PC-3 (cell line): ENCODE data around the gene ICA1L. TPM values are rescaled to one million over a fixed set of nuclear protein-coding genes. Genes with fewer than 3 reads are reported as not detected.

ENCODE experiments used
- ATAC-seq: fragments of 200-7000 bp; cut with Tn5 transposase; 2 replicates; pipeline ENCODE4 v1.9.1; 2020; ENCODE audit warnings: mild to moderate bottlenecking, moderate library complexity
- BruUV-seq: library from RNA; stranded (reverse); fragments of 400-500 nt; replicated peaks from 2 replicates; lab custom pipeline; 2021; lab: Mats Ljungman, UMichigan
- CTCF ChIA-PET: fragments of 300-600 bp; sonication (Branson Sonifier 250); formaldehyde crosslinking; loops from one replicate; lab custom pipeline; 2022; ENCODE audit warnings: antibody characterized with exemption; lab: Charles Lee
- POLR2A ChIA-PET: fragments of 300-600 bp; sonication (Branson Sonifier 250); formaldehyde crosslinking; loops from one replicate; lab custom pipeline; 2022; ENCODE audit warnings: antibody characterized with exemption; ENCODE audit not compliant: unreplicated experiment; lab: Charles Lee
- DNase-seq: peaks from one replicate; pipeline ENCODE4 v3.0.0-alpha.2; 2015
- H2AFZ ChIP-seq: fragments of 300-600 bp; sonication (generic); 2 replicates; pipeline ENCODE4 v1.6.0; 2016; ENCODE audit warnings: antibody characterized with exemption, low read length
- H3F3A ChIP-seq: fragments of 300-600 bp; sonication (generic); one replicate; pipeline ENCODE4 v1.6.0; 2017; ENCODE audit warnings: antibody characterized with exemption, low read length, control low read depth, mild to moderate bottlenecking; ENCODE audit not compliant: unreplicated experiment
- H3K27ac ChIP-seq: fragments of 300-600 bp; sonication (generic); 2 replicates; pipeline ENCODE4 v1.5.1; 2016; ENCODE audit warnings: mild to moderate bottlenecking, low read length
- H3K27me3 ChIP-seq: fragments of 300-600 bp; sonication (generic); 2 replicates; pipeline ENCODE4 v1.6.1; 2016; ENCODE audit warnings: low read length, mixed read lengths
- H3K36me3 ChIP-seq: fragments of 300-600 bp; sonication (generic); 2 replicates; pipeline ENCODE4 v1.6.1; 2016; ENCODE audit warnings: low read depth, mixed run types, low read length, mixed read lengths
- H3K4me1 ChIP-seq: fragments of 300-600 bp; sonication (generic); 2 replicates; pipeline ENCODE4 v1.5.1; 2016; ENCODE audit warnings: low read length; ENCODE audit not compliant: insufficient read depth
- H3K4me2 ChIP-seq: fragments of 300-600 bp; sonication (generic); 2 replicates; pipeline ENCODE4 v1.6.0; 2016; ENCODE audit warnings: low read length
- H3K4me3 ChIP-seq: fragments of 300-600 bp; sonication (generic); 2 replicates; pipeline ENCODE4 v1.5.1; 2016; ENCODE audit warnings: mild to moderate bottlenecking, low read length, mixed read lengths
- H3K79me2 ChIP-seq: fragments of 300-600 bp; sonication (generic); 2 replicates; pipeline ENCODE4 v1.6.1; 2017; ENCODE audit warnings: low read length, mixed read lengths
- H3K9ac ChIP-seq: fragments of 300-600 bp; sonication (generic); 2 replicates; pipeline ENCODE4 v1.6.0; 2016; ENCODE audit warnings: mild to moderate bottlenecking, low read length
- H3K9me2 ChIP-seq: fragments of 300-600 bp; sonication (generic); replicated peaks from 2 replicates; pipeline ENCODE4 v1.6.1; 2016; ENCODE audit warnings: mixed run types, low read length, mixed read lengths
- H3K9me3 ChIP-seq: fragments of 300-600 bp; sonication (generic); 2 replicates; pipeline ENCODE4 v1.6.1; 2016; ENCODE audit warnings: low read length, mixed read lengths
- H4K20me1 ChIP-seq: fragments of 300-600 bp; sonication (generic); 2 replicates; pipeline ENCODE4 v1.6.1; 2016; ENCODE audit warnings: low read length, mixed read lengths
- EZH2 ChIP-seq: fragments of 300-600 bp; sonication (generic); IDR thresholded peaks from one replicate; pipeline ENCODE4 v1.6.1; 2017; ENCODE audit warnings: antibody characterized with exemption, mild to moderate bottlenecking, low read length; ENCODE audit not compliant: unreplicated experiment
- EZH2phosphoT487 ChIP-seq: fragments of 300-600 bp; sonication (generic); IDR thresholded peaks from 2 replicates; pipeline ENCODE4 v1.6.1; 2018; ENCODE audit warnings: mild to moderate bottlenecking, antibody characterized with exemption, low read length, borderline replicate concordance
- intact Hi-C: fragments of 100-400 bp; cut with micrococcal nuclease; formaldehyde crosslinking; loops from 2 replicates; pipeline ENCODE4 v1.9.0; 2023
- total RNA-seq: library from RNA; depleted of rRNA; stranded (reverse); fragments of >200 nt; gene quantifications from 2 replicates; pipeline ENCODE4 v1.2.3, GENCODE V29; 2014
- TF ChIP-seq, protein P1 (sequence below): fragments of 300-600 bp; sonication (generic); conservative IDR thresholded peaks from 2 replicates; pipeline ENCODE4 v1.5.1; 2017; ENCODE audit warnings: antibody characterized with exemption, low read depth, mild to moderate bottlenecking, low read length

Gene ICA1L
- total RNA-seq, 1 experiment from 2014 or later: 2.5 TPM

DNA sequence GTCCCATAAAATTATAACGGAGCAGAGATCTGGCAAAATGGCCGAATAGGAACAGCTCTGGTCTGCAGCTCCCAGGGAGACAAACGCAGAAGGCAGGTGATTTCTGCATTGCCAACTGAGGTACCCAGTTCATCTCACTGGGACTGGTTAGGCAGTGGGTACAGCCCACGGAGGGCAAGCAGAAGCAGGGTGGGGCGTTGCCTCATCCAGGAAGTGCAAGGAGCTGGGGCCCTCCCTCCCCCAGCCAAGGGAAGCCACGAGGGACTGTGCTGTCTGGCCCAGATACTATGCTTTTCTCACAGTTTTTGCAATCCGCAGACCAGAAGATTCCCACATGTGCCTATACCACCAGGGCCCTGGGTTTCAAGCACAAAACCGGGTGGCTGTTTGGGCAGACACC is 22.8 kb downstream of the ICA1L start:
- no peaks in the 10 kb centered on the region for H3K9me2 ChIP-seq
- no peak overlapping the region for H3K9ac ChIP-seq
- no peaks in the 10 kb centered on the region for H3K27me3 ChIP-seq
- ATAC-seq (no peak), DNase-seq (no peak)
- no peak overlapping the region for H3K4me3 ChIP-seq
- TF ChIP-seq EZH2: no peak
- TF ChIP-seq EZH2phosphoT487: no peak
- TF ChIP-seq, protein P1, sequence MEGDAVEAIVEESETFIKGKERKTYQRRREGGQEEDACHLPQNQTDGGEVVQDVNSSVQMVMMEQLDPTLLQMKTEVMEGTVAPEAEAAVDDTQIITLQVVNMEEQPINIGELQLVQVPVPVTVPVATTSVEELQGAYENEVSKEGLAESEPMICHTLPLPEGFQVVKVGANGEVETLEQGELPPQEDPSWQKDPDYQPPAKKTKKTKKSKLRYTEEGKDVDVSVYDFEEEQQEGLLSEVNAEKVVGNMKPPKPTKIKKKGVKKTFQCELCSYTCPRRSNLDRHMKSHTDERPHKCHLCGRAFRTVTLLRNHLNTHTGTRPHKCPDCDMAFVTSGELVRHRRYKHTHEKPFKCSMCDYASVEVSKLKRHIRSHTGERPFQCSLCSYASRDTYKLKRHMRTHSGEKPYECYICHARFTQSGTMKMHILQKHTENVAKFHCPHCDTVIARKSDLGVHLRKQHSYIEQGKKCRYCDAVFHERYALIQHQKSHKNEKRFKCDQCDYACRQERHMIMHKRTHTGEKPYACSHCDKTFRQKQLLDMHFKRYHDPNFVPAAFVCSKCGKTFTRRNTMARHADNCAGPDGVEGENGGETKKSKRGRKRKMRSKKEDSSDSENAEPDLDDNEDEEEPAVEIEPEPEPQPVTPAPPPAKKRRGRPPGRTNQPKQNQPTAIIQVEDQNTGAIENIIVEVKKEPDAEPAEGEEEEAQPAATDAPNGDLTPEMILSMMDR: no peak
- ChIA-PET CTCF (no interaction called here), POLR2A (no interaction called here)
- no peak overlapping the region for H2AFZ ChIP-seq
- H3K9me3 ChIP-seq: no peaks in the 10 kb centered on the region
- no peaks in the 10 kb centered on the region for H3F3A ChIP-seq
- no TSS peak for BruUV-seq
- no peaks in the 10 kb centered on the region for H3K4me1 ChIP-seq
- no peaks in the 10 kb centered on the region for H3K79me2 ChIP-seq
- no peak overlapping the region for H3K27ac ChIP-seq
- intact Hi-C loops: no loop called here
- no peaks in the 10 kb centered on the region for H3K36me3 ChIP-seq
- H3K4me2 ChIP-seq: no peak overlapping the region
- no peaks in the 10 kb centered on the region for H4K20me1 ChIP-seq

DNA sequence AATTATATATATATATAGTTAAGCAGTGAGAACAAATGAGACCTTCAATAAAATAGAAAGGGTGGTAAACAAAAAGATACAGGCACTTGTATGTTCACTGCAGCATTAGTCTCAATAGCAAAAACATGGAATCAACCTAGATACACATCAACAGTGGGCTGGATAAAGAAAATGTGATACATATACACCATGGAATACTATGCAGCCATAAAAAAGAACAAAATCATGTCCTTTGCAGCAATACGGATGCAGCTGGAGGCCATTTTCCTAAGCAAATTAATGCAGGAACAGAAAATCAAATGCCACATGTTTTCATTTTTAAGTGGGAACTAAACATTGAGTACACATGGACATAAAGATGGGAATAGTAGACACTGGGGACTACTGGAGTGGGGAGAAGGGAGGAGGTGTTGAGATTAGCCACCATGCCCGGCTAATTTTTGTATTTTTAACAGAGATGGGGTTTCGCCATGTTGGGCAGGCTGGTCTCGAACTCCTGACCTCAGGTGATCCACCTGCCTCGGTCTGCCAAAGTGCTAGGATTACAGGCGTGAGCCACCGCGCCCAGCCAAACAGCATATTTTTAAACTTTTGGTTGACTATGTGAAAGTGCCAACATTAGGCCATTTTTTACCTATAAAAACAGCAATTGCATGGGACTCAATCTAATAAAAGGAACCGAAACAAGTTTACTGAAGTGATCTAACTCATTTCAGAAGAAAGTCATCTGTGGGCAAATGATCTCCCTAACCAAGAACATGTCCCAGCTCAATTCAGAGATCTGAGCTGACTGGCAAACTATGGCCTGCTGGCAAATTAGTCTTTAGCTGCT is 23.7 kb downstream of the ICA1L start:
- Histone ChIP-seq H3K9ac (no peak overlapping the region), H3K27ac (no peak overlapping the region), H3K79me2 (no peaks in the 10 kb centered on the region), H3K4me2 (no peak overlapping the region), H3K27me3 (no peaks in the 10 kb centered on the region), H3K9me3 (0 out of 2 replicates have a peak, but pooled peaks cover 5% of the 10 kb centered on the region), H2AFZ (no peak overlapping the region), H3K4me3 (no peak overlapping the region), H3K36me3 (no peaks in the 10 kb centered on the region), H3F3A (no peaks in the 10 kb centered on the region), H3K9me2 (no peaks in the 10 kb centered on the region), H3K4me1 (no peaks in the 10 kb centered on the region), H4K20me1 (no peaks in the 10 kb centered on the region)
- no peak for TF ChIP-seq EZH2phosphoT487
- TF ChIP-seq, protein P1: no peak
- TF ChIP-seq EZH2: no peak
- ATAC-seq (no peak), DNase-seq (no peak)
- intact Hi-C loops: no loop called here
- ChIA-PET POLR2A (no interaction called here), CTCF (no interaction called here)
- no TSS peak for BruUV-seq

DNA sequence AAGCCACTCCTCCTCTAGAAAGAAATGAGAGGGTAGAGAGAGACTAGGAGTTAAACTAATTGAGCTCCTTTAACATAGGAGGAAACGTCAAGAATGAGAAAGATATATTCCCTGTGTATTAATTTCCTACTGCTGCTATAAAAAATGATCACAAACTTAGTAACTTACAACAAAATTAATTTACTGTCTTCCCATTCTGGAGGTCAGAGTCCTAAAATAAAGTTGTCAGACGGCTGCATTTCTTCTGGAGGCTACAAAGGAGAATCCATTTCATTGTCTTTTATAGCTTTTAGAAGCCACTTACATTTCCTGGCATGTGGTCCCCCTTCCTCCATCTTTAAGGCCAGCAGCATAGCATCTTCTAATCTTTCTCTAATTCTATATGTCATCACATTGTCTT is 26.9 kb downstream of the ICA1L start:
- ATAC-seq (no peak), DNase-seq (no peak)
- no TSS peak for BruUV-seq
- H3K27ac ChIP-seq: no peak overlapping the region
- CTCF ChIA-PET: no interaction called here
- TF ChIP-seq EZH2 (no peak), EZH2phosphoT487 (no peak)
- TF ChIP-seq, protein P1: no peak
- no peak overlapping the region for H2AFZ ChIP-seq
- 0 out of 2 replicates have a peak, but pooled peaks cover 12% of the 10 kb centered on the region for H3K9me3 ChIP-seq
- no peak overlapping the region for H3K9ac ChIP-seq
- no peaks in the 10 kb centered on the region for H3K9me2 ChIP-seq
- H3K27me3 ChIP-seq: no peaks in the 10 kb centered on the region
- H4K20me1 ChIP-seq: no peaks in the 10 kb centered on the region
- intact Hi-C loops: no loop called here
- no peaks in the 10 kb centered on the region for H3K4me1 ChIP-seq
- no peak overlapping the region for H3K4me2 ChIP-seq
- H3K79me2 ChIP-seq: no peaks in the 10 kb centered on the region
- no peaks in the 10 kb centered on the region for H3K36me3 ChIP-seq
- no peak overlapping the region for H3K4me3 ChIP-seq
- POLR2A ChIA-PET: no interaction called here
- H3F3A ChIP-seq: no peaks in the 10 kb centered on the region
